Heart left ventricle (tissue), 13 donors: ENCODE results near the gene ZNF419.
"Not testable (repeated sequence)": the region's sequence is repeated elsewhere in the genome, so short reads cannot be mapped to it uniquely, and the experiment has no call there.

Experiments used
- CTCF ChIP-seq, 12 donors: fragments of 200-600 bp; sonication (generic) in 4 of 12; IDR thresholded peaks; one replicate each; pipeline versions ENCODE4 v1.5.0 to v1.8.0; 2018 to 2022; ENCODE audit warnings: antibody characterized with exemption in 12 of 12, mild to moderate bottlenecking in 5 of 12
- POLR2A ChIP-seq, 2 donors: fragments of 450-650 bp; IDR thresholded peaks; one replicate each; pipeline ENCODE4 v1.6.1; 2017; ENCODE audit warnings: antibody characterized with exemption in 2 of 2, mild to moderate bottlenecking in 2 of 2, moderate library complexity in 2 of 2
- donor health status: ischemic (EF 13 %, LVEDD 7.1; RV severe dilation, severe dysfunction).
- donor health status: DM: no; HTN: yes; CAD: no.
- donor health status: DM: no; HTN: no; CAD: no.
- donor health status: ischemic (EF 25% LVEDD 6.9; RV normal size, moderate dysfunction).
- donor health status: ischemic (EF 25% LVEDD 5.7; RV mildly dilated, moderate dysfunction).
- donor health status: ischemic (EF 35%, LVEDD 5.7; RV mildly dilated, moderate dysfunction).
- donor health status: nonischemic (EF 11% LVEDD 7.7; RV severe dilation, severe dysfunction).
- donor health status: DM: yes; HTN: yes; CAD: no.
- donor health status: PGD.
- donor health status: ischemic (EF 29% LVEDD 5.4; RV normal size, mild dysfunction).
- donor health status: nonischemic (EF 23%, LVEDD 6.1; RV moderate dilation, normal function).

GRCh38 chr19:57488299-57488644 lies 722 bp downstream of the ZNF419 start:
- not testable (repeated sequence) for TF ChIP-seq CTCF, POLR2A (IDR thresholded peaks at IDR 0.05)
